NCI-H526 (cell line): ENCODE data around the gene FCER1G.
"Not testable (repeated sequence)": the region's sequence is repeated elsewhere in the genome, so short reads cannot be mapped to it uniquely, and the experiment has no call there.

Experiments
- DNase-seq, 2 experiments: peaks; one replicate each; lab custom pipeline; 2025; lab: John Stamatoyannopoulos, UW

FCER1G gene

GRCh38 chr1:161206411-161207140, 8.5 kb upstream of the FCER1G start:
- DNase-seq, result no peak

- DNase-seq, result no peak
Observed at GRCh38 chr1:161207173-161207572, 7.9 kb upstream of the FCER1G start.

GRCh38 chr1:161209790-161210409, 5.2 kb upstream of the FCER1G start:
- peak; percentile 86 to 97 for DNase-seq

GRCh38 chr1:161214369-161214768, 726 bp upstream of the FCER1G start:
- DNase-seq, result no peak

GRCh38 chr1:161216945-161217712, 2.0 kb downstream of the FCER1G start:
- no peak for DNase-seq

- DNase-seq, result no peak
Observed at GRCh38 chr1:161217831-161218230, 2.7 kb downstream of the FCER1G start.

GRCh38 chr1:161218301-161219077, 3.4 kb downstream of the FCER1G start:
- no peak for DNase-seq

GRCh38 chr1:161219078-161219892, 4.2 kb downstream of the FCER1G start:
- DNase-seq, result no peak

GRCh38 chr1:161220002-161220401, 4.9 kb downstream of the FCER1G start:
- no peak for DNase-seq

GRCh38 chr1:161222175-161223019, 7.3 kb downstream of the FCER1G start:
- DNase-seq, result no peak

GRCh38 chr1:161223805-161224694, 9.0 kb downstream of the FCER1G start:
- no peak for DNase-seq

- DNase-seq, result not testable (repeated sequence)
Observed at GRCh38 chr1:161224695-161225087, 9.6 kb downstream of the FCER1G start.

- no peak for DNase-seq
Observed at GRCh38 chr1:161225178-161225533, 10.1 kb downstream of the FCER1G start.

- DNase-seq, result peak; percentile 100
Observed at GRCh38 chr1:161225534-161226319, 10.6 kb downstream of the FCER1G start, which contains the start of gene TOMM40L. Gene TOMM40L, plus strand, starts transcription at chr1:161226060. Its CDS starts 430 bp downstream, at chr1:161226490.

GRCh38 chr1:161226320-161226711, 11.2 kb downstream of the FCER1G start:
- DNase-seq, result peak in 1 of 2 experiments; percentile 63

- DNase-seq, result peak; percentile 58 to 64
Observed at GRCh38 chr1:161226759-161227158, 11.7 kb downstream of the FCER1G start.

GRCh38 chr1:161227196-161227871, 12.2 kb downstream of the FCER1G start:
- peak; percentile 85 to 96 for DNase-seq

GRCh38 chr1:161228032-161228431, 12.9 kb downstream of the FCER1G start:
- DNase-seq, result no peak
